Liver (tissue), 9 donors: ENCODE data around the gene MESP1. TPM values are rescaled to one million over a fixed set of nuclear protein-coding genes. Genes with fewer than 3 reads are reported as not detected.

ENCODE experiments used
- DNase-seq: peaks from one replicate; pipeline ENCODE4 v3.0.0-alpha.2; 2017; ENCODE audit warnings: low spot score
- H3K27ac ChIP-seq, 2 donors: one replicate each; pipeline ENCODE4 v1.7.0; 2013; ENCODE audit warnings: inconsistent platforms in 2 of 2, low read length in 2 of 2, control low read depth in 1 of 2, low read depth in 1 of 2, mild to moderate bottlenecking in 1 of 2
- H3K27me3 ChIP-seq, 4 donors: one replicate each; pipeline versions ENCODE4 v1.6.1 to v1.7.0; 2013; ENCODE audit warnings: low read length in 3 of 4, inconsistent platforms in 1 of 4, mild to moderate bottlenecking in 1 of 4, moderate library complexity in 1 of 4; ENCODE audit not compliant: control insufficient read depth in 4 of 4, insufficient read depth in 4 of 4
- H3K36me3 ChIP-seq, 4 donors: one replicate each; pipeline versions ENCODE4 v1.6.1 to v1.7.0; 2013; ENCODE audit warnings: low read length in 3 of 4, mild to moderate bottlenecking in 3 of 4, low read depth in 1 of 4, moderate library complexity in 1 of 4; ENCODE audit not compliant: control insufficient read depth in 4 of 4, insufficient read depth in 3 of 4
- H3K4me1 ChIP-seq, 4 donors: one replicate each; pipeline versions ENCODE4 v1.6.1 to v1.7.0; 2013; ENCODE audit warnings: low read length in 3 of 4, mild to moderate bottlenecking in 3 of 4, moderate library complexity in 1 of 4; ENCODE audit not compliant: control insufficient read depth in 4 of 4, insufficient read depth in 4 of 4
- H3K4me3 ChIP-seq, 3 donors: one replicate each; pipeline versions ENCODE4 v1.6.1 to v1.7.0; 2013; ENCODE audit warnings: low read length in 3 of 3, control low read depth in 1 of 3, low read depth in 1 of 3, mild to moderate bottlenecking in 1 of 3
- H3K9ac ChIP-seq, 2 donors: one replicate each; pipeline ENCODE4 v1.7.0; 2013; ENCODE audit warnings: low read length in 2 of 2, mild to moderate bottlenecking in 2 of 2, moderate library complexity in 2 of 2, control low read depth in 1 of 2, low read depth in 1 of 2
- H3K9me3 ChIP-seq, 4 donors: one replicate each; pipeline versions ENCODE4 v1.6.1 to v1.7.0; 2013; ENCODE audit warnings: low read length in 3 of 4; ENCODE audit not compliant: control insufficient read depth in 4 of 4
- CTCF ChIP-seq: fragments of 150-350 bp; IDR thresholded peaks from 2 replicates; pipeline ENCODE4 v1.5.1; 2017; ENCODE audit warnings: improper control_type of control experiment, low read depth, low read length; ENCODE audit not compliant: missing input control
- GABPA ChIP-seq, 2 donors: IDR thresholded peaks in 1 of 2; conservative IDR thresholded peaks in 1 of 2; 2 replicates each; pipeline ENCODE4 v1.6.1; 2016; ENCODE audit warnings: antibody characterized with exemption in 2 of 2, mild to moderate bottlenecking in 1 of 2, moderate library complexity in 1 of 2
- HNF4A ChIP-seq, 2 donors: conservative IDR thresholded peaks; 2 replicates each; pipeline ENCODE4 v1.6.1; 2016; ENCODE audit warnings: antibody characterized with exemption in 2 of 2, mild to moderate bottlenecking in 2 of 2
- HNF4G ChIP-seq: IDR thresholded peaks from 2 replicates; pipeline ENCODE4 v1.6.1; 2016; ENCODE audit warnings: antibody characterized with exemption
- NR2F2 ChIP-seq: IDR thresholded peaks from 2 replicates; pipeline ENCODE4 v1.6.1; 2016; ENCODE audit warnings: antibody characterized with exemption
- RAD21 ChIP-seq, 2 donors: IDR thresholded peaks; 2 replicates each; pipeline ENCODE4 v1.6.1; 2016; ENCODE audit warnings: antibody characterized with exemption in 2 of 2, mild to moderate bottlenecking in 2 of 2
- RXRA ChIP-seq, 2 donors: IDR thresholded peaks; 2 replicates each; pipeline ENCODE4 v1.6.1; 2017 to 2018; ENCODE audit warnings: antibody characterized with exemption in 2 of 2, mild to moderate bottlenecking in 1 of 2
- SP1 ChIP-seq: IDR thresholded peaks from 2 replicates; pipeline ENCODE4 v1.6.1; 2018; ENCODE audit warnings: antibody characterized with exemption, mild to moderate bottlenecking
- YY1 ChIP-seq: IDR thresholded peaks from 2 replicates; pipeline ENCODE4 v1.6.1; 2016; ENCODE audit warnings: antibody characterized with exemption, mild to moderate bottlenecking
- WGBS: extraction: QIAGEN DNeasy Blood & Tissue Kit; methylation state at CpG from one replicate; pipeline ENCODE4 v1.1.7; 2013; 5-methylcytosine and 5-hydroxymethylcytosine counted together
- polyA plus RNA-seq, 2 donors: library from polyadenylated mRNA; stranded (reverse) in 1 of 2; unstranded in 1 of 2; fragments of 200-250 nt in 1 of 2; fragments of >200 nt in 1 of 2; fragmentation: Nextera tagmentation in 1 of 2; extraction: Ambion mirVana in 1 of 2; gene quantifications; one replicate each; pipeline versions ENCODE4 v1.2.1 to v1.2.3, GENCODE V29; 2013 to 2015
- total RNA-seq, 2 donors: library from RNA; depleted of rRNA; stranded (reverse); fragments of >200 nt; gene quantifications; one replicate each; pipeline ENCODE4 v1.2.3, GENCODE V29; 2014
- TF ChIP-seq, protein P1 (sequence below): IDR thresholded peaks from 2 replicates; pipeline ENCODE4 v1.6.1; 2016; ENCODE audit warnings: antibody characterized with exemption, mild to moderate bottlenecking
- TF ChIP-seq, protein P2 (sequence below): IDR thresholded peaks from 2 replicates; pipeline ENCODE4 v1.6.1; 2016; ENCODE audit warnings: antibody characterized with exemption
- donor health status: healthy.
- donor health status: healthy.
- donor health status: healthy.
- donor health status: healthy.
- donor health status: healthy.

MESP1 gene
- total and polyA plus RNA-seq, 4 donors = 0.14 to 1.8 (median 0.84) TPM

DNA sequence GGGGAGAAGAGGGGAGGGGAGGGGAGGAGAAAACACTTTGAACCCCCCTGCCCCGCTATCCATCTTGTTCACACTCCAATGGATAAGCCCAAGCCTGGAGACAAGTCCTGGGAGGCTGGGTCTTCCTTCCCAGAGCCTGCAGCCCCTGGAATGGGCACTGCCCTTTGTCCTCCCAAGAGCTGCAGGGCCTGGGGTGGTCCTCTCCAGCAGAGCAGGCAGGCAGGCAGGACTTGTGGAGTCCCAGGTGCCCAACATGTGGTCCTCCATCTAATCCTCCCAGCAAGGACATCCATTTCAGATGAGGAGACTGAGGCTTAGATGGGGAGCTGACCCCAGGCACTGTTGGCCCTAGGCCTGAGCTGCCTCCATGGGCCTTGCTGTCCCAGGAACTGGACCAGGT, 14.6 kb upstream of the MESP1 start (continued):
- no peak for TF ChIP-seq CTCF

DNA sequence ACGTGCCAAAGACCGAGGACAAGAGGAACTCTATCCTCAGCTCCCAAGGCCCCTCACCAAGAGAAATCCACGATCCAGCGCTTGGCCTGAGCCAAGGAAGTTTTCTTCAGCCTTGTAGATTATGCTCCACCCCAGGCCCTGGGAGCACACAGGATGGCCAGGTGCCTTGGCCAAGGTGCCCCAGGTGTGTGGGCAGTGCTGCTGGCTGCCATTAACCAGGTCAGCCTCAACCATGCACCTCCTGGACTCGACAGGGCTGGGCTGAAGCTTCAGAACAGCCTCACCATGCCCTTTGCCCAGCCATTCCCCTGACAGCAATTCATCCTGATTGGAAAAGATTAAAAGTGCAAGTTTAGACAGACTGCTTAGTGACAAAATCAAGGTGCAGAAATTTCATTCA, 10.9 kb upstream of the MESP1 start:
- Histone ChIP-seq H3K27me3 (no peaks in the 10 kb centered on the region), H3K4me3 (no peak overlapping the region), H3K27ac (peak overlapping the region in 1 of 2 donors; percentile 36), H3K36me3 (no peaks in the 10 kb centered on the region), H3K4me1 (peaks cover 7 to 25% (median 19%) of the 10 kb centered on the region in 4 donors), H3K9ac (no peak overlapping the region), H3K9me3 (no peaks in the 10 kb centered on the region)
- DNase-seq = no peak
- 82% methylated on average over 5 of the region's 5 CpGs for WGBS
- TF ChIP-seq HNF4A (conservative IDR thresholded peaks at IDR 0.05) = peak; percentile 65 to 71
- no peak for TF ChIP-seq GABPA (IDR thresholded peaks at IDR 0.05 in 1 of 2, conservative IDR thresholded peaks at IDR 0.05 in 1 of 2)
- TF ChIP-seq RAD21 (IDR thresholded peaks at IDR 0.05) = peak in 1 of 2 donors; percentile 38
- TF ChIP-seq RXRA (IDR thresholded peaks at IDR 0.05) = peak in 1 of 2 donors; percentile 52
- peak; percentile 64 for TF ChIP-seq YY1
- peak; percentile 59 for TF ChIP-seq SP1

- peak overlapping the region; percentile 32 to 36 for H3K27ac ChIP-seq
Observed at GRCh38 chr15:89761009-89761831, 10.2 kb upstream of the MESP1 start.

GRCh38 chr15:89760303-89761008, 9.4 kb upstream of the MESP1 start:
- Histone ChIP-seq H3K4me3 (no peak overlapping the region), H3K27ac (peak overlapping the region in 1 of 2 donors; percentile 36), H3K36me3 (no peaks in the 10 kb centered on the region), H3K9me3 (no peaks in the 10 kb centered on the region), H3K4me1 (peaks cover 7 to 21% (median 17%) of the 10 kb centered on the region in 4 donors), H3K9ac (no peak overlapping the region), H3K27me3 (no peaks in the 10 kb centered on the region)
- TF ChIP-seq, protein P1, sequence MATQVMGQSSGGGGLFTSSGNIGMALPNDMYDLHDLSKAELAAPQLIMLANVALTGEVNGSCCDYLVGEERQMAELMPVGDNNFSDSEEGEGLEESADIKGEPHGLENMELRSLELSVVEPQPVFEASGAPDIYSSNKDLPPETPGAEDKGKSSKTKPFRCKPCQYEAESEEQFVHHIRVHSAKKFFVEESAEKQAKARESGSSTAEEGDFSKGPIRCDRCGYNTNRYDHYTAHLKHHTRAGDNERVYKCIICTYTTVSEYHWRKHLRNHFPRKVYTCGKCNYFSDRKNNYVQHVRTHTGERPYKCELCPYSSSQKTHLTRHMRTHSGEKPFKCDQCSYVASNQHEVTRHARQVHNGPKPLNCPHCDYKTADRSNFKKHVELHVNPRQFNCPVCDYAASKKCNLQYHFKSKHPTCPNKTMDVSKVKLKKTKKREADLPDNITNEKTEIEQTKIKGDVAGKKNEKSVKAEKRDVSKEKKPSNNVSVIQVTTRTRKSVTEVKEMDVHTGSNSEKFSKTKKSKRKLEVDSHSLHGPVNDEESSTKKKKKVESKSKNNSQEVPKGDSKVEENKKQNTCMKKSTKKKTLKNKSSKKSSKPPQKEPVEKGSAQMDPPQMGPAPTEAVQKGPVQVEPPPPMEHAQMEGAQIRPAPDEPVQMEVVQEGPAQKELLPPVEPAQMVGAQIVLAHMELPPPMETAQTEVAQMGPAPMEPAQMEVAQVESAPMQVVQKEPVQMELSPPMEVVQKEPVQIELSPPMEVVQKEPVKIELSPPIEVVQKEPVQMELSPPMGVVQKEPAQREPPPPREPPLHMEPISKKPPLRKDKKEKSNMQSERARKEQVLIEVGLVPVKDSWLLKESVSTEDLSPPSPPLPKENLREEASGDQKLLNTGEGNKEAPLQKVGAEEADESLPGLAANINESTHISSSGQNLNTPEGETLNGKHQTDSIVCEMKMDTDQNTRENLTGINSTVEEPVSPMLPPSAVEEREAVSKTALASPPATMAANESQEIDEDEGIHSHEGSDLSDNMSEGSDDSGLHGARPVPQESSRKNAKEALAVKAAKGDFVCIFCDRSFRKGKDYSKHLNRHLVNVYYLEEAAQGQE = peak; percentile 89
- TF ChIP-seq HNF4G (no peak), RAD21 (IDR thresholded peaks at IDR 0.05) (peak; percentile 96), CTCF (peak; percentile 94)
- TF ChIP-seq, protein P2, sequence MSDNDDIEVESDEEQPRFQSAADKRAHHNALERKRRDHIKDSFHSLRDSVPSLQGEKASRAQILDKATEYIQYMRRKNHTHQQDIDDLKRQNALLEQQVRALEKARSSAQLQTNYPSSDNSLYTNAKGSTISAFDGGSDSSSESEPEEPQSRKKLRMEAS = no peak
- peak; percentile 87 for DNase-seq
- 40% methylated on average over 16 of the region's 16 CpGs for WGBS

More at GRCh38 chr15:89761009-89761831, 10.2 kb upstream of the MESP1 start:
- H3K9me3 ChIP-seq = no peaks in the 10 kb centered on the region
- no peaks in the 10 kb centered on the region for H3K27me3 ChIP-seq
- no peaks in the 10 kb centered on the region for H3K36me3 ChIP-seq
- peak overlapping the region in 1 of 2 donors; percentile 25 for H3K9ac ChIP-seq
- H3K4me1 ChIP-seq = peaks cover 7 to 21% (median 17%) of the 10 kb centered on the region in 4 donors
- H3K4me3 ChIP-seq = no peak overlapping the region
- DNase-seq = no peak
- WGBS = 52% methylated on average over 18 of the region's 18 CpGs
- TF ChIP-seq NR2F2 (no peak), RXRA (IDR thresholded peaks at IDR 0.05) (peak in 1 of 2 donors; percentile 26), SP1 (no peak), HNF4A (conservative IDR thresholded peaks at IDR 0.05) (no peak), HNF4G (no peak)
